Hepatocyte (in vitro differentiated cells): ENCODE results near the gene CACNA1C.

Experiments
- EZH2 ChIP-seq: fragments of 200-600 bp; sonication (generic); IDR thresholded peaks from 2 replicates; pipeline ENCODE4 v1.6.1; 2016; ENCODE audit warnings: antibody characterized with exemption, mild to moderate bottlenecking, borderline replicate concordance
- EZH2phosphoT487 ChIP-seq: fragments of 200-600 bp; sonication (generic); IDR thresholded peaks from one replicate; pipeline ENCODE4 v1.6.1; 2018; ENCODE audit warnings: antibody characterized with exemption, mild to moderate bottlenecking, low read depth, moderate library complexity; ENCODE audit not compliant: unreplicated experiment, severe bottlenecking
- TF ChIP-seq, protein P1 (sequence below): fragments of 200-600 bp; sonication (generic); IDR thresholded peaks from 2 replicates; pipeline ENCODE4 v1.5.1; 2016; ENCODE audit warnings: antibody characterized with exemption, mild to moderate bottlenecking; ENCODE audit not compliant: poor library complexity

DNA sequence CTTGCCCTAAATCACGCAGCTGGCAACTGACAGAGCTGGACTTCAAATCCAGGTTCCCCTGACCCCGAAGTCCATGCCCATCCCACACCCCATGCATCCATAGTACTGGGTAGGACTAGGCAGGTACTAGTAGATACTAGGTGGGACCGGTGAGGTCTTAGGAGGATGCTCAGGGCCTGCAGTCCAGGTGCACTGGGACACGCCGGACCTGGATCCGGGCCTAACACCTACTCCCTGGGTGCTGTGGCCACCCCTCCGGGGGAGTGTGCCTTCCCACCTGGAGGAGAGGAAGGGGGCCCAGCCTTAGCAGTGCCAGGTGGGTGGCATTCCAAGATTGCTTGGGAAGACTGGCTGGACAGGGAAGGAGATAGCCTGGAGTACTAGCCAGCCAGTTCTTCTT, 64.8 kb downstream of the CACNA1C start:
- TF ChIP-seq, protein P1, sequence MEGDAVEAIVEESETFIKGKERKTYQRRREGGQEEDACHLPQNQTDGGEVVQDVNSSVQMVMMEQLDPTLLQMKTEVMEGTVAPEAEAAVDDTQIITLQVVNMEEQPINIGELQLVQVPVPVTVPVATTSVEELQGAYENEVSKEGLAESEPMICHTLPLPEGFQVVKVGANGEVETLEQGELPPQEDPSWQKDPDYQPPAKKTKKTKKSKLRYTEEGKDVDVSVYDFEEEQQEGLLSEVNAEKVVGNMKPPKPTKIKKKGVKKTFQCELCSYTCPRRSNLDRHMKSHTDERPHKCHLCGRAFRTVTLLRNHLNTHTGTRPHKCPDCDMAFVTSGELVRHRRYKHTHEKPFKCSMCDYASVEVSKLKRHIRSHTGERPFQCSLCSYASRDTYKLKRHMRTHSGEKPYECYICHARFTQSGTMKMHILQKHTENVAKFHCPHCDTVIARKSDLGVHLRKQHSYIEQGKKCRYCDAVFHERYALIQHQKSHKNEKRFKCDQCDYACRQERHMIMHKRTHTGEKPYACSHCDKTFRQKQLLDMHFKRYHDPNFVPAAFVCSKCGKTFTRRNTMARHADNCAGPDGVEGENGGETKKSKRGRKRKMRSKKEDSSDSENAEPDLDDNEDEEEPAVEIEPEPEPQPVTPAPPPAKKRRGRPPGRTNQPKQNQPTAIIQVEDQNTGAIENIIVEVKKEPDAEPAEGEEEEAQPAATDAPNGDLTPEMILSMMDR, result no peak
- TF ChIP-seq EZH2 (no peak), EZH2phosphoT487 (no peak)
